ENCODE data around the gene CAMKK1. TPM values are rescaled to one million over a fixed set of nuclear protein-coding genes. Genes with fewer than 3 reads are reported as not detected.

Gene CAMKK1
- total and polyA plus RNA-seq, 2 donors (not counting 3 experiments of a cell fraction or from before 2014, with no cell fraction given): 4.5 to 6.1 TPM

DNA sequence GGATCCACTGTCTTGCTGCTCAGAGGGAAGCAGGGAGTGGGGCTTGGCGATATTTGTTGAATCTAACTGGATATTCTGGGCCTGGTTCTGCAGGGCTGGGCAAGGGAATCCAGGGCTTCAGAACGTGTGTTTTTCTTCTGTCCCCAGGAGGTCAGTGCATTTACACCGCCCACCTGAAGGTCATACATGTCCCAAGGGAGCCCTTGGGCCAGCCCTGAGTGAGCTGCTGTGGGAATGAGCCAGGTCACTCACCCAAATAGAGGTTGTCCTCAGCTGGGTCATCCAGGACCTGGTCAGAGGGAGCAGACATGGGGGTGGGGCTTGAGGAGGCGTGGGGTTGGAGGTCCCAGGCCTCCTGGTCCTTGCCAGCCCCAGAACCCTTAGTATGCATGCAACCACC lies 10.6 kb downstream of the CAMKK1 start:
- Histone ChIP-seq H3K4me3 (replicated peaks in 1 of 3; ENCODE audit: insufficient read depth in 1 of 3, low read depth in 1 of 3, low read length in 3 of 3) (no peak overlapping the region), H2AFZ (ENCODE audit: low read depth, low read length) (no peak overlapping the region), H3K27ac (ENCODE audit: insufficient read depth, low read depth, low read length) (no peak overlapping the region), H4K20me1 (replicated peaks; ENCODE audit: control insufficient read depth, extremely low read depth, insufficient read depth, low read length) (no peaks in the 10 kb centered on the region), H3K36me3 (ENCODE audit: control insufficient read depth in 2 of 2, extremely low read depth in 1 of 2, insufficient read depth in 2 of 2, low read length in 2 of 2) (no peaks in the 10 kb centered on the region), H3K4me2 (ENCODE audit: insufficient read depth, low read length) (no peak overlapping the region), H3K79me2 (ENCODE audit: control insufficient read depth, insufficient read depth, low read length) (peaks cover 6% of the 10 kb centered on the region), H3K27me3 (ENCODE audit: control insufficient read depth in 2 of 2, insufficient read depth in 2 of 2, low read length in 2 of 2) (no peaks in the 10 kb centered on the region), H3K9me1 (replicated peaks; ENCODE audit: control insufficient read depth, extremely low read depth, insufficient read depth, low read length) (no peaks in the 10 kb centered on the region), H3K4me1 (ENCODE audit: control insufficient read depth, extremely low read depth, insufficient read depth, low read length) (peaks cover 20% of the 10 kb centered on the region), H3K9me3 (replicated peaks; ENCODE audit: control insufficient read depth, insufficient read depth, low read length) (no peaks in the 10 kb centered on the region), H3K9ac (replicated peaks; ENCODE audit: extremely low read depth, insufficient read depth, low read length) (no peak overlapping the region)
- BruUV-seq (replicated peaks): no TSS peak
- no peak for TF ChIP-seq FOS (IDR thresholded peaks at IDR 0.05; ENCODE audit: borderline replicate concordance, insufficient read depth, low read length)
- TF ChIP-seq POLR2A (IDR thresholded peaks at IDR 0.05; ENCODE audit: low read depth, low read length): no peak
- TF ChIP-seq, protein P1, sequence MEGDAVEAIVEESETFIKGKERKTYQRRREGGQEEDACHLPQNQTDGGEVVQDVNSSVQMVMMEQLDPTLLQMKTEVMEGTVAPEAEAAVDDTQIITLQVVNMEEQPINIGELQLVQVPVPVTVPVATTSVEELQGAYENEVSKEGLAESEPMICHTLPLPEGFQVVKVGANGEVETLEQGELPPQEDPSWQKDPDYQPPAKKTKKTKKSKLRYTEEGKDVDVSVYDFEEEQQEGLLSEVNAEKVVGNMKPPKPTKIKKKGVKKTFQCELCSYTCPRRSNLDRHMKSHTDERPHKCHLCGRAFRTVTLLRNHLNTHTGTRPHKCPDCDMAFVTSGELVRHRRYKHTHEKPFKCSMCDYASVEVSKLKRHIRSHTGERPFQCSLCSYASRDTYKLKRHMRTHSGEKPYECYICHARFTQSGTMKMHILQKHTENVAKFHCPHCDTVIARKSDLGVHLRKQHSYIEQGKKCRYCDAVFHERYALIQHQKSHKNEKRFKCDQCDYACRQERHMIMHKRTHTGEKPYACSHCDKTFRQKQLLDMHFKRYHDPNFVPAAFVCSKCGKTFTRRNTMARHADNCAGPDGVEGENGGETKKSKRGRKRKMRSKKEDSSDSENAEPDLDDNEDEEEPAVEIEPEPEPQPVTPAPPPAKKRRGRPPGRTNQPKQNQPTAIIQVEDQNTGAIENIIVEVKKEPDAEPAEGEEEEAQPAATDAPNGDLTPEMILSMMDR (IDR thresholded peaks at IDR 0.05; ENCODE audit: extremely low read depth in 1 of 2, insufficient read depth in 1 of 2, low read depth in 1 of 2, low read length in 2 of 2): no peak
- no peak for TF ChIP-seq POLR2AphosphoS5 (IDR thresholded peaks at IDR 0.05; ENCODE audit: insufficient read depth, low read depth, low read length)
- TF ChIP-seq, protein P2, sequence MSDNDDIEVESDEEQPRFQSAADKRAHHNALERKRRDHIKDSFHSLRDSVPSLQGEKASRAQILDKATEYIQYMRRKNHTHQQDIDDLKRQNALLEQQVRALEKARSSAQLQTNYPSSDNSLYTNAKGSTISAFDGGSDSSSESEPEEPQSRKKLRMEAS (IDR thresholded peaks at IDR 0.05; ENCODE audit: insufficient read depth, insufficient read length): no peak
- TF ChIP-seq GATA2 (IDR thresholded peaks at IDR 0.05; ENCODE audit: insufficient read depth, insufficient read length, low read depth, low read length): no peak
- TF ChIP-seq JUN (IDR thresholded peaks at IDR 0.05; ENCODE audit: borderline replicate concordance, insufficient read depth, insufficient read length, low read depth): no peak
- dilution Hi-C loops (cut with MboI; ENCODE audit: extremely low pct_ligation_motif_present, low sequenced_read_pairs): no loop called here
- CTCF ChIA-PET: no interaction called here
- no peak for FAIRE-seq
- intact Hi-C loops (cut with micrococcal nuclease): no loop called here
- POLR2A ChIA-PET: no interaction called here
- no peak for DNase-seq (ENCODE audit: low read depth, low spot score)

All from endothelial cell of umbilical vein (primary cell).